NCI-H146 treated with DMSO at 0.1 percent for 48 hours (cell line): ENCODE measurements around the gene RBMS3.
"Not testable (repeated sequence)": the region's sequence is repeated elsewhere in the genome, so short reads cannot be mapped to it uniquely, and the experiment has no call there.

Source experiments
- DNase-seq: peaks from one replicate; lab custom pipeline; 2025; ENCODE audit not compliant: unreplicated experiment; lab: John Stamatoyannopoulos, UW

Gene RBMS3

GRCh38 chr3:29280404-29281093 is at the start of gene RBMS3:
Gene RBMS3, plus strand, starts transcription at chr3:29281071.
- DNase-seq = no peak

GRCh38 chr3:29233126-29233525 is 47.7 kb upstream of the RBMS3 start:
- not testable (repeated sequence) for DNase-seq

DNA sequence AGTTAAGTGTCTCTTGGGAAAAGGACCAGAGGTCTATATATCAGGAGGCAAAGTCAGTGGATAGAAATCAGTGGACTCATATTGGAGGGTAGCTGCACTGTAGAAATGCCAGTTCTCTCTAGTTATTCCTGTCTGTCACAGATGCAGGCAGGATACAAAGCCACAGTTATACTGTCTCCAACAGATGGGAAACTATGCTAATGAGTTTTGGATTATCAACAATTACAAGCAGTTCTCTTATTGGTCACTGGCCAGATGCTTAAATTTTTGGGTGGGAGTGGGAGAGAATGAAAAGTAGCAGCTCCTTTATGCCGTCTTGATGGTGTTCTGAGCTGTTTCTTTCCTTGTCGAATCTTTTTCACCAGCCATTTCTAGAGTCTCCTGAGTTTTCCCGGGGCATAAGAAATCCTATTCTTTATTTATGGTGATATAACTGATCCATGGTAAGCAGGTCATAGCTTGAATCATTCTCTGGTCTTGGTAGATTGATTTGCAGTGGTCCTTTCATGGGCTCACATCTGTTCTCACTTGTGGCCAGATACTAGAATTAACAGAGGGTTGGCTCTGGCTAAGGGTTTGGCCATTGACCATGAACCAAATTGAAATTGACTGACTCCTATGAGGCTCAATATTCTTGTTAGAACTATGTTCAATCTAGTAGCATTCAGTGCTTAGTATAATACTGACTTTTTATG is 44.6 kb upstream of the RBMS3 start:
- DNase-seq = no peak

GRCh38 chr3:29239376-29239775 is 41.5 kb upstream of the RBMS3 start:
- no peak for DNase-seq

- no peak for DNase-seq
Measured at GRCh38 chr3:29240248-29240647, 40.6 kb upstream of the RBMS3 start.

- no peak for DNase-seq
Measured at GRCh38 chr3:29240887-29241286, 40.0 kb upstream of the RBMS3 start.

GRCh38 chr3:29241855-29242254 is 39.0 kb upstream of the RBMS3 start:
- DNase-seq = no peak

- DNase-seq = no peak
Measured at GRCh38 chr3:29242296-29242695, 38.6 kb upstream of the RBMS3 start.

GRCh38 chr3:29245441-29245840 is 35.4 kb upstream of the RBMS3 start:
- DNase-seq = no peak

- no peak for DNase-seq
Measured at GRCh38 chr3:29247088-29247745, 33.7 kb upstream of the RBMS3 start.

GRCh38 chr3:29249829-29250345 is 31.0 kb upstream of the RBMS3 start:
- no peak for DNase-seq

GRCh38 chr3:29255854-29256696 is 24.8 kb upstream of the RBMS3 start:
- no peak for DNase-seq

DNA sequence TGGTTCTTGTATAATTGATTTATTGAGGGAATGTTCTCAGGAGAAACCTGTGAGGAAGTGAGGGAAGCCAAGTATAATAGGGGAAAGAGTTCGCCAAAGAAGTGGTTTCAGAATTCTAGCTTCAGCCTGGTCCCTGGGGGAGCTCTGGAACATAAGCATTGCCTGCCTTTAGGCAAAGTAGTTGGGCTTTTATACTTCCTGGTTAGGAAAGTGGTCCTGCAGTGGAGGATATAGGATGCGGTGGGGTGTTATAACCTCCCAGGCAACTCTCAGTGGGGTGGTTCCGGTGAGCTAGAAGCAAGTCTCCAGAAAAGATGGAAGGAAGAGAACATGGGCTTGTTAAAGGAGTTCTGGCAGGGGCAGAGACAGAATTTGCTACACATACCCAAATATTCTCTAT is 22.7 kb upstream of the RBMS3 start:
- no peak for DNase-seq

GRCh38 chr3:29261119-29261518 is 19.8 kb upstream of the RBMS3 start:
- no peak for DNase-seq

DNA sequence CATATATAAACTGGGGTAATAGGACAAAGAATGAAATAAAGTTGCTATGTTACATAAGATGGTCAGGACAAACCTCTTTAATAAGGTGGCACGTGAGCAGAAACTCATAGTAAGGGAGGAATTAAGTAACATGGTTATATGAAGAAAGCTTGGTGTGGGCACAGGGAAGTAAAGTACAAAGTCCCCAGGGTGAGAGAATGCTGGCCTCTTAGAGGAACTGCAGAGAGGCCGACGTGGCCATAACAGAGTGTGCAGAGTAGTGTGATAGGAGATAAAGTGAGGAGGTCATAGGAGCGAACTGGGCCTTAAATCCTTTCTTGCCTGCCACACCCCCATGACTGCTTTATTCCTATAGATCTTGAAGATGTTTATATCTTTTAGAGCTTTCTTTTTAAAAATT is 17.4 kb upstream of the RBMS3 start:
- no peak for DNase-seq

DNA sequence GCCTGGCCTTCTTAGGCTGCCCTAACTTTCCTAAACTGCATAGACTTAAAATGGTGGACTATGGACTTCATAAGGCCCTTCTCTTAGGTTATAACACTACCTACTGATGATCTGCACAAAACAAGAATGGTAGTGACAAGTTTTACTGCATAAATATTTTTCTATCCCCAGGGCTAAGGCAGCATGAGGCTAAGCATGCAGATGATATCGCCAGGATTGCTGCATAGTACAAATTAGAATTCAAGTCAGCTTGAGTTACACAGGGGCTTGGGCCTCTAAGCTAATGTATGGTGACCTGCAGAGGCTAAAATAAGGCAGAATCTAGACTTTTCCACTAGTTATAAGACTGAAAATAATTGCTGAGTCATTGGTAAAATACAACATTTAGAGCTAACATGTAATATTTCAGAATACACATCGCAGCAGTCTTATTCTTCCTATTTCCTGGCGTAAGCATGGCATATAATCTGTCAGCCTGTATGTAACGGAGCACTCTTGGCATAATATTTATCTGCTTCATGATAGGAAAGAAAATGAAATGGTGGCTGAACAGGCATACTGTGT is 15.3 kb upstream of the RBMS3 start:
- DNase-seq = no peak

GRCh38 chr3:29267226-29267625 is 13.6 kb upstream of the RBMS3 start:
- DNase-seq = no peak

- no peak for DNase-seq
Measured at GRCh38 chr3:29268651-29269050, 12.2 kb upstream of the RBMS3 start.

- DNase-seq = no peak
Measured at GRCh38 chr3:29270752-29271151, 10.1 kb upstream of the RBMS3 start.

DNA sequence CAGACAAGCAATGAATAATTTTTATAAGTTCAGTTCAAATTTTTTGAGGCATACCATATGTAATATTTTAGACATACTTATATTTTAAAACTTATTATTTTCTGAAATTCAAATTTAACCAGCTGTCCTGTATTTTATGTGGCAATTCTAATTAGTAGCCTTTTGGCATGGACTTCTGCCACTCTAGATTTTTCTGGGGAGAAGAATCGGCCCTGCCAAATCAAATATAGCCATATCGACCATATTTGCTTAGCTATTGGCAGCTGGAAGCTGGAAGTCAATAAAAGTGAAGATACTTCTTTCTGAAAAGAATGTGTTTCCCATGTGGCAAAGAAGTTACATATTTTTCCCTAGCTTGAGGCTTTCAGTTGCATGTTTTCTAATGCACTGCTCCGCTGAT is 9.4 kb upstream of the RBMS3 start:
- no peak for DNase-seq

DNA sequence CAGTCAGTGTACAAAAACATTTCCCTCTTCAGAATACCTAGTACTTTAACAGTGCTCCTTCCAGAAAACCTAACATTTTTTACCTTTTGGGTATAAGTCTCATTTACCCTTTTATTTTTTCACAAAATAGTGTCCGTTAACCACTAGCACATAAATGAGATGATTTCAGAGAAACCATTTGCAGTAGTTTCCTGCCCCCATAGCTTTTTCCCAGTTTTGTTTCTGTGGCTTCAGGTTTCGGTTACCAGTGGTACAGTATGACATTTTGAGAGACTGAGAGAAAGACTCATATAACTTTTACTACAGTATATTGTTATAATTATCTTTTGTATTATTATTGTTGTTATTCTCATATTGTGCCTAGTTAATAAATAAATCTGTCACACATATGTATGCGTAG is 6.2 kb upstream of the RBMS3 start:
- DNase-seq = no peak
